ENCODE measurements around the gene FBLN5.
A peak's percentile ranks its signal among the peaks of the same experiment; 100 is the strongest.
"Not testable (repeated sequence)": the region's sequence is repeated elsewhere in the genome, so short reads cannot be mapped to it uniquely, and the experiment has no call there.

FBLN5 gene

GRCh38 chr14:91857614-91858013 lies 89.9 kb downstream of the FBLN5 start:
- DNase-seq = no peak

GRCh38 chr14:91854327-91854934 lies 93.1 kb downstream of the FBLN5 start:
- no peak for DNase-seq

DNA sequence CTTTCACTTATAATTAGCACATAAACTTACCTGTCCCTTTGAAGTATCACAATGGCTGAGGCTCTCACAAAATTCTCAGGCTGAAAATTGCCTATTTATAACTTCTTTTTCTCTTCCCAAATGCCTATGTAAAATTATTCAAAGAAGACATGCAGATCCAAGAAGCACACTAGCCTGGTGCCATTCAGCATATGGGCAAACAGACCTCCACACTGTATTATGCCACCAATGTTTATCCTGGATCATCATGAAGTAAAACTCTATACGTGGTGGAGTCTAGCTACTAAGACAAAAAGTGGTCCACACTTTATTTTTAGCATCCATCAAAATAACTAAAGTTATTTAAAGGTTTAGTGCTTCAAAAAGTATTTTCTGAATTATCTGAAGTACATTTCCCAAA lies 95.9 kb downstream of the FBLN5 start:
- no peak for DNase-seq

DNA sequence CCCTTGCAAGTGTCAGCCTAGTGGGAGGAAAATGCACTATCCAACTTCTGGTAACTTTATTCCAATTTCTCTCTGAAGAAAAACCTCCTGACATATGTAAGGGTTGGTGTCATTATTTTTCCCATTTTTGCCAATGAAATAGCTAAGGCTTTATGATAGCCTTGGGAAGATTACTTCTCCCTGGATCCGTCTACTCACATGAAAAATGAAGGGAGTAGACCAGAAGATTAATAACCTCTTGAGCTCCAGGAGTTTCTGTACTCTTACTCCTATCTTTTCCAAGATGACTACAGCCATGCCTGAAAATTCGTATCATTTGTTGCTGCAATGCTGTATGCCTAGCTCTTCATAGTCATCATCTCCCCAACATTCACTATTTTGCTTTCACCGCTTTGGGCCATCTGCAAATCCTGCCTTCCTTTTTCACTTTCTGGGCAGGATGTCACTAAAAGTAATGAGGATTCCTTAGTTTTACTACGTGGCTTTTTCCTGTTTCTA lies 98.9 kb downstream of the FBLN5 start:
- no peak for DNase-seq

- DNase-seq = no peak
Measured at GRCh38 chr14:91847693-91848092, 99.8 kb downstream of the FBLN5 start.

- DNase-seq = no peak
Measured at GRCh38 chr14:91845652-91846051, 101.8 kb downstream of the FBLN5 start.

GRCh38 chr14:91845056-91845455 lies 102.4 kb downstream of the FBLN5 start:
- DNase-seq = not testable (repeated sequence)

GRCh38 chr14:91844029-91844428 lies 103.5 kb downstream of the FBLN5 start:
- no peak for DNase-seq

DNA sequence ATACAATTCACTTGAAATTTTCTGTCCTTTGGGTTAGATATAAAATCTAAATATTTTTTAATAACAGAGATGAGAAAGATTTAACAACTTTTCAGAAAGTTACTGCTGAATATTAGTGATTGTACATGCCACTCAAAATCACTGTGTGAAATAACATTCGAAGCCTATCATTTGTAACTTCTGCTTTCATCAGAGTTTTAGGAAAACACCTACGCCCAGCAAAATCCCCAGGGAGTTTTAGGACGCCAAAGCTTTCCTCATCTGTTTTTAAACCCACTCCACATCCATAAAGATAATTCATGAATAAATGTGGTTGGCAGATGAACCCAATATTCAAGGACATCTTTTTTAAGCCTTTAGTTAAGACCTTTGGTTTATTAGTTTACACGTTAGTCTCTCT lies 104.1 kb downstream of the FBLN5 start:
- DNase-seq = no peak

- no peak for DNase-seq
Measured at GRCh38 chr14:91841065-91841464, 106.4 kb downstream of the FBLN5 start.

DNA sequence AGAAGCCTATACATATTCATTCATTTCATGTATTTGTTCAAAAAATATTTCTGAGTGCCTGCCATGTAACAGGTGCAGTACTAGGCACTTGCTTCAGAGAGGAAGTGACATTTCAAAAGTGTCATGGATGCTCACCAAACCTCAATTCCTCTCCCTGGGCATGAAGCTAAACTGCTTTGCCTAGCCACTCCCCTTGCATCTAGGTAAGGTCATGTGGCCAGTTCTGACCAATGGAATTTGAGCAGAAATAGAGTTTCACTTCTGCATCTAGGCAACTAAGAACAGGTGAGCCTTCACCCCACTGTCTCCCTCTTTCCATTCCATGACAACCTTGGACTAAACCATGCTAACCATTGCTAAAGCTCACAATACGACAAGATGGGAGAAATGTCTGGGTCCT lies 107.7 kb downstream of the FBLN5 start:
- no peak for DNase-seq

DNA sequence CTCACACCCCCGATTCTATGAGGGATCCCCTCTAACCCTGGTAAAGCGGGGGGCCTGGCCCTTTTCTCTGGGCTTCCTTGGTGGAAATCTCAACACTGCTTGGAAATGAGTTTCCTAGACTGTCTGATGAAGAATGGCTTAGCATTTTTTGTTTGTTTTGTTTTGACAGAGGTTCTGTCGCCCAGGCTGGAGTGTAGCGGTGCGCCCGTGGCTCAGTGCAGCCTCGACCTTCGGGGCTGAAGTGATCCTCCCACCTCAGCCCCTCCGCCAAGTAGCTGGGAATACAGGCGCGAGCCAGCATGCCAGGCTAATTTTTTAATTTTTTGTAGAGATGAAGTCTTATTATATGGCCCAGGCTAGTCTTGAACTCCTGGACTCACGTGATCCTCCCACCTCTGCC lies 110.4 kb downstream of the FBLN5 start:
- no peak for DNase-seq

- DNase-seq = peak; percentile 14
Measured at GRCh38 chr14:91835920-91836843, 111.3 kb downstream of the FBLN5 start.

DNA sequence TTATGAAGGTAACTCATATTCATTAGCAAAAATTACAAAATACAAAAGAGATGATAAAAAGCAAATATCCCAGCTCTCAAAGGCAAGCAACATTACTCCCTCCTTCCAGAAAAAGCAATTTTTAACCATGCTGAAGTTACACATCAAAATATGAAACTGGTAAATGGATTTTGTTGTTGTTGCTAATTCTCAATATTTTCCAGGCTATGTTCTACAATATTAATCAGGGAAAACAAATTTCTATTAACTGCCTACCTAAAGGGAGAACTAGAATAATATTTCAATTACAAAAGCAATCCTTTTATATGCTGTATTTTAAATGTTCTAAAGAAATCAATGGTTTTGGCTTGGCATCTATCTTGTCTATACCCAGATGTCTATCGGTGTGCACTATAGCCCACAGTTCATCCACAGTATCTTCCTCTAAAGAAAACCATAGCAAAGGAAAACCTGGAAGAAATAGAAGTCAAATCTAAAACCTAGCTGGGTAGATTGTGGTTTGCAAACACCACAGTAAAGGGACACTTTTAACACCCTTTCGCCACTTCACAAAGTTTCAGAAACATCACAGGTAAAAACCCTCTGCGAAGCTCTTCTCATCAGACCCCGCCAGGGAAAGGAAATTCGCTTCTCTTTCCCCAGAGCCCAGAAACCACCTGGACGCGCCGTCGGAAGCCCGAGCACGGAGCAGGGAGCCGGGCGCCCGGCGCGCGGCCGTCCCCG lies 112.1 kb downstream of the FBLN5 start:
- no peak for DNase-seq

- DNase-seq = no peak
Measured at GRCh38 chr14:91834571-91834970, 112.9 kb downstream of the FBLN5 start.

GRCh38 chr14:91831337-91831736 lies 116.2 kb downstream of the FBLN5 start:
- DNase-seq = no peak

DNA sequence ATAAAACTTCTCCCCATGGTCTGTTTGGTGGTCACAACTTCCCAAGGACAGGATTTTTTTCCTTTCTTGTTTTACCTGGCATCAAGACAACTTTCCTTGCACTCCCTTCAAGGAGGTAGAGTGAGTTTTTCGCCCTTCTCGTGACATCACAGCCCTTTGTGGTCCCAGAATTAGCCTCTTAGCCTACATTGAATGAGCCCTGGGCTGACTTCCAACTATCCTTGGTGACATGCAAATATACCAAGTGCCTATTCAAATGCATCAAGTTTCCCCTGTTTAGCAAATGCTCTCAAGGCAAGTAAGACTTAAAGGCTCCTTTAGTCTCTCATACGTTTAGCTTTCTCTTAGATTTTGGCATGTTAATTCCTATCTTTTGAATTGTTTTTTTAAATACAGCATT lies 116.7 kb downstream of the FBLN5 start:
- no peak for DNase-seq

DNA sequence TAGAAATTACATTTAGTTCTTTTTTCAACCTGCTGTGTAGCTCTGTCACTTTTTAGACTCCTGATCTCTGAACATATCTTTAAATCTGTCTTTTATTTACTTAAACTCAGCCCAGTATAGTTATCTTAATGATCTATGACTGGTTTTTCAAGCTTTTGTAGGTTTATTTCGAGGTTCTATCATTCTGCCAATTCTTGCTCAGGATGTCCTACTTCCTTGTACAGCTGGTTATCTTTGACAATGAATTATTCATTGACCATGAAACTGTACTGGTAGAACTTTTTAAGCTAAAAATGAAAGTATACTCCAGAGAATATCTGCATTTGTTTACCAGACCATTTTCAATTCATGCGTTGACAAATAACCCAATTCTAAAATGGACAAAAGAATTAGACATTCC lies 118.0 kb downstream of the FBLN5 start:
- DNase-seq = no peak

- DNase-seq = no peak
Measured at GRCh38 chr14:91827746-91828145, 119.7 kb downstream of the FBLN5 start.
